Measurements from ENCODE around the gene PDCL3. TPM values are rescaled to one million over a fixed set of nuclear protein-coding genes. Genes with fewer than 3 reads are reported as not detected.

PDCL3 gene
- total and polyA plus RNA-seq, 2 experiments from 2014 or later, result 28.1 to 72.4 TPM

- Histone ChIP-seq H4K20me1 (replicated peaks; ENCODE audit: insufficient read depth) (no peaks in the 10 kb centered on the region), H3K4me3 (no peak overlapping the region), H3K27ac (ENCODE audit: low read depth) (no peak overlapping the region), H3K79me2 (replicated peaks; ENCODE audit: insufficient read depth) (no peaks in the 10 kb centered on the region), H3K4me1 (ENCODE audit: insufficient read depth) (peaks cover 3% of the 10 kb centered on the region; the same call in 1 of the 2 replicates), H3K4me2 (no peak overlapping the region), H3K27me3 (ENCODE audit: insufficient read depth) (no peaks in the 10 kb centered on the region), H3K36me3 (ENCODE audit: insufficient read depth) (no peaks in the 10 kb centered on the region), H2AFZ (peak overlapping the region; percentile 15; the same call in 1 of the 2 replicates), H3F3A (replicated peaks; ENCODE audit: low read depth) (no peaks in the 10 kb centered on the region), H3K9me2 (ENCODE audit: insufficient read depth) (no peaks in the 10 kb centered on the region)
- H3K9me3 Mint-ChIP-seq, result no peaks in the 10 kb centered on the region
- H3K36me3 Mint-ChIP-seq (ENCODE audit: low read depth), result no peaks in the 10 kb centered on the region
- DNase-seq (ENCODE audit: low spot score) (no peak), ATAC-seq (no peak)
- H3K4me3 Mint-ChIP-seq, result no peak overlapping the region
- H3K27ac Mint-ChIP-seq, result no peak overlapping the region
- TF ChIP-seq EZH2phosphoT487 (IDR thresholded peaks at IDR 0.05; ENCODE audit: unreplicated experiment) (no peak), REST (IDR thresholded peaks at IDR 0.05; ENCODE audit: unreplicated experiment) (no peak)
- H3K4me1 Mint-ChIP-seq, result peaks cover 3% of the 10 kb centered on the region; the same call in 2 of the 3 replicates
- no peaks in the 10 kb centered on the region for H3K27me3 Mint-ChIP-seq (ENCODE audit: insufficient read depth, low read depth, poor library complexity)
These were observed 7.9 kb upstream of the PDCL3 start for GRCh38 chr2:100554798-100555407.

- Histone ChIP-seq H3K27me3 (ENCODE audit: insufficient read depth) (no peaks in the 10 kb centered on the region), H3K27ac (ENCODE audit: low read depth) (no peak overlapping the region), H4K20me1 (replicated peaks; ENCODE audit: insufficient read depth) (no peaks in the 10 kb centered on the region), H3F3A (replicated peaks; ENCODE audit: low read depth) (0 out of 2 replicates have a peak, but pooled peaks cover 3% of the 10 kb centered on the region), H3K9me2 (ENCODE audit: insufficient read depth) (no peaks in the 10 kb centered on the region), H3K4me2 (no peak overlapping the region), H3K79me2 (replicated peaks; ENCODE audit: insufficient read depth) (no peaks in the 10 kb centered on the region), H2AFZ (no peak overlapping the region), H3K4me1 (ENCODE audit: insufficient read depth) (peaks cover 10% of the 10 kb centered on the region), H3K36me3 (ENCODE audit: insufficient read depth) (no peaks in the 10 kb centered on the region), H3K4me3 (no peak overlapping the region)
- ATAC-seq, result no peak
- no peak for DNase-seq (ENCODE audit: low spot score)
- H3K27me3 Mint-ChIP-seq (ENCODE audit: insufficient read depth, low read depth, poor library complexity), result no peaks in the 10 kb centered on the region
- H3K9me3 Mint-ChIP-seq, result no peaks in the 10 kb centered on the region
- no peak overlapping the region for H3K4me3 Mint-ChIP-seq
- peaks cover 11% of the 10 kb centered on the region for H3K4me1 Mint-ChIP-seq
- H3K27ac Mint-ChIP-seq, result no peak overlapping the region
- H3K36me3 Mint-ChIP-seq (ENCODE audit: low read depth), result no peaks in the 10 kb centered on the region
- TF ChIP-seq EZH2 (IDR thresholded peaks at IDR 0.05; ENCODE audit: low read depth, unreplicated experiment) (no peak), ZNF462 (CRISPR knock-in tag; IDR thresholded peaks at IDR 0.05) (no peak), REST (IDR thresholded peaks at IDR 0.05; ENCODE audit: unreplicated experiment) (no peak), NANOG (IDR thresholded peaks at IDR 0.05; ENCODE audit: borderline replicate concordance) (no peak), ZNF114 (CRISPR knock-in tag; IDR thresholded peaks at IDR 0.05) (no peak), EZH2phosphoT487 (IDR thresholded peaks at IDR 0.05; ENCODE audit: unreplicated experiment) (no peak), JUNB (IDR thresholded peaks at IDR 0.05; ENCODE audit: unreplicated experiment) (no peak)
These were observed 6.0 kb upstream of the PDCL3 start for GRCh38 chr2:100556746-100557145.
